ENCODE measurements around the gene S100A14. TPM values are rescaled to one million over a fixed set of nuclear protein-coding genes. Genes with fewer than 3 reads are reported as not detected.

Gene S100A14
- total RNA-seq, 2 donors from 2014 or later, result 4.2 to 4.9 TPM

- no peak for TF ChIP-seq CTCF (IDR thresholded peaks at IDR 0.05)
- H3K27me3 ChIP-seq (replicated peaks; ENCODE audit: insufficient read depth), result no peaks in the 10 kb centered on the region
- no peaks in the 10 kb centered on the region for H3K9me3 ChIP-seq
- ATAC-seq (ENCODE audit: insufficient number of reproducible peaks, low FRiP score, low read depth) (no peak), DNase-seq (ENCODE audit: low spot score) (no peak)
- H3K36me3 ChIP-seq, result peaks cover 30% of the 10 kb centered on the region
- peak overlapping the region; percentile 98 for H3K4me3 ChIP-seq
- peaks cover 0 to 10% of the 10 kb centered on the region in 2 donors for H3K4me1 ChIP-seq (ENCODE audit: control insufficient read depth in 1 of 2, low read depth in 2 of 2)
- H3K27ac ChIP-seq, result peak overlapping the region; percentile 88 to 97
These were observed 43.0 kb upstream of the S100A14 start for GRCh38 chr1:153659175-153659534.

- no peaks in the 10 kb centered on the region for H3K27me3 ChIP-seq (replicated peaks; ENCODE audit: insufficient read depth)
- ATAC-seq (ENCODE audit: insufficient number of reproducible peaks, low FRiP score, low read depth), result peak; percentile 89
- peaks cover 0 to 10% of the 10 kb centered on the region in 2 donors for H3K4me1 ChIP-seq (ENCODE audit: control insufficient read depth in 1 of 2, low read depth in 2 of 2)
- H3K36me3 ChIP-seq, result peaks cover 25% of the 10 kb centered on the region
- H3K27ac ChIP-seq, result peak within 1 kb of the TSS; percentile 88 to 97
- TF ChIP-seq CTCF (IDR thresholded peaks at IDR 0.05), result no peak
- peak; percentile 84 for DNase-seq (ENCODE audit: low spot score)
- H3K9me3 ChIP-seq, result no peaks in the 10 kb centered on the region
- H3K4me3 ChIP-seq, result peak within 1 kb of the TSS; percentile 98
These were observed 42.5 kb upstream of the S100A14 start, which contains the start of gene SNAPIN for GRCh38 chr1:153658400-153659174. TSS of gene SNAPIN (plus strand) at chr1:153658703. CDS start at chr1:153658744, 41 bp downstream.

- Histone ChIP-seq H3K27ac (no peak overlapping the region), H3K4me3 (no peak overlapping the region), H3K27me3 (replicated peaks; ENCODE audit: insufficient read depth) (no peaks in the 10 kb centered on the region), H3K4me1 (ENCODE audit: control insufficient read depth in 1 of 2, low read depth in 2 of 2) (peaks cover 0 to 10% of the 10 kb centered on the region in 2 donors), H3K9me3 (no peaks in the 10 kb centered on the region), H3K36me3 (no peaks in the 10 kb centered on the region)
- ATAC-seq (ENCODE audit: insufficient number of reproducible peaks, low FRiP score, low read depth) (no peak), DNase-seq (ENCODE audit: low spot score) (no peak)
- no peak for TF ChIP-seq CTCF (IDR thresholded peaks at IDR 0.05)
These were observed 39.2 kb upstream of the S100A14 start for GRCh38 chr1:153655333-153655732.

- Histone ChIP-seq H3K4me3 (no peak overlapping the region), H3K36me3 (no peaks in the 10 kb centered on the region), H3K27ac (peak overlapping the region; percentile 26 to 38), H3K4me1 (ENCODE audit: control insufficient read depth in 1 of 2, low read depth in 2 of 2) (peaks cover 10 to 13% of the 10 kb centered on the region in 2 donors), H3K9me3 (no peaks in the 10 kb centered on the region), H3K27me3 (replicated peaks; ENCODE audit: insufficient read depth) (no peaks in the 10 kb centered on the region)
- no peak for DNase-seq (ENCODE audit: low spot score)
- ATAC-seq (ENCODE audit: insufficient number of reproducible peaks, low FRiP score, low read depth), result no peak
- no peak for TF ChIP-seq CTCF (IDR thresholded peaks at IDR 0.05)
These were observed 36.8 kb upstream of the S100A14 start for GRCh38 chr1:153652805-153653500.

GRCh38 chr1:153651771-153652170, 35.6 kb upstream of the S100A14 start:
- H3K27ac ChIP-seq, result no peak overlapping the region
- no peak for DNase-seq (ENCODE audit: low spot score)
- ATAC-seq (ENCODE audit: insufficient number of reproducible peaks, low FRiP score, low read depth), result no peak
- no peaks in the 10 kb centered on the region for H3K36me3 ChIP-seq
- H3K4me1 ChIP-seq (ENCODE audit: control insufficient read depth in 1 of 2, low read depth in 2 of 2), result peaks cover 10 to 13% of the 10 kb centered on the region in 2 donors
- no peaks in the 10 kb centered on the region for H3K9me3 ChIP-seq
- TF ChIP-seq CTCF (IDR thresholded peaks at IDR 0.05), result no peak
- no peak overlapping the region for H3K4me3 ChIP-seq
- no peaks in the 10 kb centered on the region for H3K27me3 ChIP-seq (replicated peaks; ENCODE audit: insufficient read depth)

Measured in thoracic aorta (tissue), 2 donors.